ENCODE measurements around the gene PDE6A. TPM values are rescaled to one million over a fixed set of nuclear protein-coding genes. Genes with fewer than 3 reads are reported as not detected.

PDE6A gene
- total and polyA plus RNA-seq, 2 of the 8 experiments (the other 6 are each of a cell fraction or from before 2014, with no cell fraction given): not detected

GRCh38 chr5:149834246-149834855 is 110.2 kb downstream of the PDE6A start (continued):
- TF ChIP-seq RNF2 (IDR thresholded peaks at IDR 0.05; ENCODE audit: borderline replicate concordance, low read depth, low read length, missing control alignments, poor library complexity, severe bottlenecking) (no peak), HDAC6 (IDR thresholded peaks at IDR 0.05; ENCODE audit: low read depth, low read length) (no peak), ATF2 (IDR thresholded peaks at IDR 0.05; ENCODE audit: low read length) (no peak)
